GM12892 (cell line): ENCODE results near the gene CLDN15.

Experiments
- POLR2A ChIP-seq: IDR thresholded peaks from 2 replicates; pipeline ENCODE4 v1.6.1; 2011; ENCODE audit warnings: low read depth, low read length, control low read depth
- POLR2AphosphoS5 ChIP-seq: IDR thresholded peaks from 2 replicates; pipeline ENCODE4 v1.6.1; 2011; ENCODE audit warnings: low read depth, low read length, control low read depth
- TAF1 ChIP-seq: IDR thresholded peaks from 2 replicates; pipeline ENCODE4 v1.6.1; 2011; ENCODE audit warnings: low read depth, mild to moderate bottlenecking, control low read depth, low read length, borderline replicate concordance

DNA sequence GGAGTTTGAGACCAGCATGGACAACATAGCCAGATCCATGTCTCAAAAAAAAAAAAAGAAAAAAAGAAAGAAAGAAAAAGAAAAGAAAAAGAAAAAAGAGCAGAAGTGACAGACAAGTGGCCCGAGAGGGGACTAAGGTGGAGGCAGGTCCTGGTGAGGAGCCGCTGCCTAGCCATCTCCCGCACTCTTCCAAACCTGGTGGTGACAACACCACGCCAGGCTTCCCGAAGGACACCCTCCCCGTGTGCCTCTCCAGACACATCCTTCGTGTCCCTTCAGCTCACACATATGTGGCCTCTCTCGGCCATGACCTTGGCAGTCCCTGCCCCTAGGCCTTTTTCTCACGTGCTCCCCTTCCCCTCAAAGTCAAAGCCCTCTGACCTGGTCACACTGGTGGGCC lies 47.6 kb upstream of the CLDN15 start:
- no peak for TF ChIP-seq POLR2A
- TF ChIP-seq TAF1 = no peak
- TF ChIP-seq POLR2AphosphoS5 = no peak
